DMS153 (cell line): ENCODE results near the gene CPT1C.

Source experiments
- DNase-seq: peaks from one replicate; lab custom pipeline; 2025; lab: John Stamatoyannopoulos, UW

The CPT1C gene

DNA sequence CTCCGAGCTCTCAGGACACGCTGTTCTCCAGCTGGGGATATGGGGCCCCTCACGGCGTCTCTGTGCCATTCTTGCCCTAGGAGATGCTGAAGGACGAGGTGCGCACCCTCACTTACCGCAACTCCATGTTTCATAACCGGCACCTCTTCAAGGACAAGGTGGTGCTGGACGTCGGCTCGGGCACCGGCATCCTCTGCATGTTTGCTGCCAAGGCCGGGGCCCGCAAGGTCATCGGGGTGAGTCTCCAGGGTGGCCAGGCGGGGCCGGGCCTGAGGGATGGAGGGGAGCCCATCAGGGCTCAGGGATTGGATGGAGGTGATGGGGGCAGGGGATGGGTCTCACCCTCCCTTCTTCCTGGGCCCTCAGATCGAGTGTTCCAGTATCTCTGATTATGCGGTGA lies 9.1 kb upstream of the CPT1C start:
- DNase-seq, result no peak

DNA sequence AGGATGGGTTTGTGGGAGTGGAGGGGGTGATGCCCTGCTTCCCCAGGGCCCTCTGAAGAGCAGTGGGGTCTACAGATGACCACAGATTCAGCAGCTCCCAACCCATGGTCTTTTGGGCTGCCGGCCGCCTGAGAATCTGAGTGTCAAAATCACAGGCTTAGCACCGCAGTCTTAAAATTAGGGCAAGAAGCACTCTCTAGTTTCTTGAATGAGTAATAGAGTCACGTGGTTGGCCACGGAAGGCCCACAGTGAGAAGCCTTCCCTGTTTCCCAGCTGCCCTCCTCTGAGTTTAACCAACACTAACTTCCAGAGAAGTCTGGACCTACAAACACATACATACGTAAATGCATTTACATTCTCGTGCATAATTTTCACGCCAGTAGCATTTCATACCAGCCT lies 8.6 kb upstream of the CPT1C start:
- DNase-seq, result no peak

DNA sequence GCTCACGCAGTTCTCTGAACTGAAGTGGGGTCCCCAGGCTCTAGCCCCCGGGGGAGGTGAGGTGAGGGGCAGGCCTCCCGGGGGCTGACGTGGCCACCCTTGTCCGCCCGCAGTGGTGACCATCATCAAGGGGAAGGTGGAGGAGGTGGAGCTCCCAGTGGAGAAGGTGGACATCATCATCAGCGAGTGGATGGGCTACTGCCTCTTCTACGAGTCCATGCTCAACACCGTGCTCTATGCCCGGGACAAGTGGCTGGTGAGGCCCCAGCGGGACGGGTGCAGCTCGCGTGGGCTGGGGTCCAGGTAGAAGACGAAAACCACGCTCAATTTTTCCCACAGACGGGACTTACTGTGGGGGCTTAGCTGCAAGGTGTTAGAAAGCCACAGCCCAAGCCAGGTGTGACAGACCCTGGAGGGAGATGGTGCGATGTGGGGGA lies 7.1 kb upstream of the CPT1C start:
- no peak for DNase-seq

DNA sequence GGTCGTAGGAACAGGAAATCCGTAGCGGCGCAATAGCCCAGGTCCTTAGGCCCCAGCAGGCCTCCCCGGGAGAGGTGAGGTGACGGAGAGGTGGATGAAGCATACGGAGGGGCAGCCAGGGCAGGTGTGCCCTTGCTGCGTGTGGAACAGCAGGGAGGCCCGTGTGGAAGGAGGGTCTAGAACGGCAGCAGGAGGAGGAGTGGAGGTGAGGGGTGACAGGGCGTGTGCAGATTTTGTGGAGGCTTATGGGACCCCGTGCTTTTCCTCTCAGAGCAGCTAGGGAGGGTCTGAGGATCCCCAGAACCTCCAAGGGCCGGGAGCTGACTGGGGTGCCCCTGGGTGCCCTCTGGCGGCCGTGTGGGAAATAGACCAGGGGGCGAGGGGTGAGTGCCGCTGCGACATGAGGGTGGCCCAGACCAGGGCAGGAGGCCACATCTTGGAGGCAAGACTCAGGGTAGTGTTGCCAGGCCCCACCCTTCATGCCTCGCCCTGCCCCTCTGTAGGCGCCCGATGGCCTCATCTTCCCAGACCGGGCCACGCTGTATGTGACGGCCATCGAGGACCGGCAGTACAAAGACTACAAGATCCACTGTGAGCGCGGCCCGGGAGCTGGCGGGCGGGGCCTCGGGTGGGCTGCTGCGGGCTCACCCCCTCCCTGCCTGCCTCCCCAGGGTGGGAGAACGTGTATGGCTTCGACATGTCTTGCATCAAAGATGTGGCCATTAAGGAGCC lies 6.5 kb upstream of the CPT1C start:
- DNase-seq, result no peak

DNA sequence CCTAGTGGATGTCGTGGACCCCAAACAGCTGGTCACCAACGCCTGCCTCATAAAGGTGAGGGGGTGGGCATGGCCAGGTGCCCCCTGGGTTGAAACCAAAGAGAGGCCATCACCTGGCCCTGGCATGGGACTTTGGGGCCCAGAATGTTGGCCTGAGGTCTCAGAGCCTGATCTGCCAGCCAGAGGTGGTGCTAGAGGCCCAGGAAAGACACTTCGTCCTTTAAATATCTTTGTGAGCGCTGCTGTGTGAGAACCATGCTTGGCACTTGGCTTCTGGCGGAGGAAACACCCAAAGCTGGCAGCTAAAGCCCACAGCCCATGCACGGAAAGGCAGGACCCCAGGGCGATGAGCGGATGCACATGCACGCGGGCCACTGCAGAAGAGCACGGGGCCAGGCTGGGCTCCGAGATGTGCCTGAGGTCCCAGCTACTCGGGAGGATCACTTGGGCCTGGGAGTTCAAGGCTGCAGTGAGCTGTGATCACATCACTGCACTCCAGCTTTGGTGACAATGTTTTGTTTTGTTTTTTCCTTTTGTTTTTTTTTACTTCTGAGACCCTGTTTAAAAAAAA lies 5.8 kb upstream of the CPT1C start:
- no peak for DNase-seq

DNA sequence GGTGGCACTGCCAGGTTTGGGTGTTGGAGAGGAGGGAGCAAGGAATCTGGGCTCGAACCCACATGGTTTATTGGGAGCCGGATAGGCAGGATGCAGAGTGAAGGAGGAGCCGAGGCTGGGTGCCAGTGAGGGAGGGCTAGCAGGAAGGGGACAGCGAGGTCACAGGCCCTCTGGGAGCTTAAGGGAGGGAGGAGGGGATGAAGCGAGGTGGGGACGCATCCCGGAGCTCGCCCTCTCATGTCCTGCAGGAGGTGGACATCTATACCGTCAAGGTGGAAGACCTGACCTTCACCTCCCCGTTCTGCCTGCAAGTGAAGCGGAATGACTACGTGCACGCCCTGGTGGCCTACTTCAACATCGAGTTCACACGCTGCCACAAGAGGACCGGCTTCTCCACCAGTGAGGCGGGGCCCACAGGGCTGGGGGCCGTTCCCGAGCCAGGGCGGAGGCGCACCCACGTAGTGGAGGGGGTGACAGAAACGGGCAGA lies 5.0 kb upstream of the CPT1C start:
- no peak for DNase-seq

DNA sequence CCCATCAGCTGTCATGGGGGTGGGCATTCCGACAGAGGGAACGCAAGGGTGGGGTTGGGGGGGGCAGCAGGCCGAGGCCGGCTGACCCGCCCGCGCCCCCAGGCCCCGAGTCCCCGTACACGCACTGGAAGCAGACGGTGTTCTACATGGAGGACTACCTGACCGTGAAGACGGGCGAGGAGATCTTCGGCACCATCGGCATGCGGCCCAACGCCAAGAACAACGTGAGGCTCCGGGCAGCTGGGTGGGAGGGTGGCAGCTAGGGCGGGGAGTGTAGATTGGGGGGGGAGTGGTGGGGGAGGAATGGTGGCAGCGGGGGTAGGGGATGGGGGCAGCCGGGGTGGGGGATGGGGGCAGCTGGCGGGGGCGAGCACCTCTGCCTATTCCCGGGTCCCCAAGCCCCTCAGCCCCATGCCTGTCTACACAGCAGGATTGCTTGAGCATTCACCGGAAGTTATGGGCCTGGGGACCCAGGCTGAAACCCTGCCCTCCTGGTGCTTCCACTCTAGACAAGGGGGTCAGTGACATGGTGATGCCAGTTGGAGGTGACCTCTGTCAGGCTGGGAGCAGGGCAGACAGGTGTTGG lies 4.3 kb upstream of the CPT1C start:
- no peak for DNase-seq

DNA sequence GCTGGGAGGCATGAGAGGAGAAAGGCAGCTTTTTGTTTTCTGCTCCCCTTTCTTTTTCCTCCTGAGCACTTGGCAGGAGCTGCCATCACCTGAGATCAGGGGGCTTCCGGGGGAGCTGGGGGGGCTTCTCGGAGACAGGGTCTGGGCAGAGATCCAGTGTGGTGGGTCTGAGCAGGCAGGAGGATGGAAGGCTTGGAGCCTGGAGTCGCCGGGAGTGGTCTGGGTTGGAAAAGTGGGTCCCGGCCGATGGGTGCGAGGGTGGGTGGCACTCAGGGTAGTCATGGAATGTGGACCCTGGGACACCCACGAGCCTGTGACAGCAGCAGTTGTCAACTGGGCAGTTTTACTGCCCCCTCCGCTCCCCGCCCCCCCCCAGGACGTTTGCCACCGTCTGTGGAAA lies 3.8 kb upstream of the CPT1C start:
- no peak for DNase-seq

DNA sequence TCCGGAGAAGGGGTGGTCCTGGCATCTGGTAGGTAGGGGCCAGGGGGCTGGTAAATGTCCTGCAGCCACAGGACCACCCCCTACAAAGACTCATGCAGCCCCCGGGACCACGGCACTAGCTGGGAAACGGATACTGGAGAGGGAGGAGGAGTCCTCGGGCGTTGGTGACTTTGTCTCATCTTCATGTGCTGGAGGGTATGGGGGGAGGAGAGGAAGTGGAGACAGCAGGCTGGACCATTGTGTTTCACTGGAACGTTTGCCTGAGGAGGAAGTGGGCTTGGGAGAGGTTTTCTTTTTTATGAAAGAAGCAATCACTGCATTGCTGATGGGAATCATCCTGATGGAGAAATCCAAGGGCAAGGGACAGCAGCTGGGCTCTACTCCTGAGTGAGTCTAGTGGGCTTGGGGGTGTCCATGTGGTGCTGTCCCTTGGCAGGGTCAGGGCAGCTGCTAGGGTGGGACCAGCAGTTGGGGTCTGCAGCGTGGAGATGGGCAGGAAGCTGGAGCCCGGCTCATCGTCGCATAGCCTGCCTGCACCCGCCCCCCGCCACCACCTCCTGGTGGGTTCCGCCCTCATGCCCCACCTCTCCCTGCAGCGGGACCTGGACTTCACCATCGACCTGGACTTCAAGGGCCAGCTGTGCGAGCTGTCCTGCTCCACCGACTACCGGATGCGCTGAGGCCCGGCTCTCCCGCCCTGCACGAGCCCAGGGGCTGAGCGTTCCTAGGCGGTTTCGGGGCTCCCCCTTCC lies 3.2 kb upstream of the CPT1C start:
- no peak for DNase-seq

DNA sequence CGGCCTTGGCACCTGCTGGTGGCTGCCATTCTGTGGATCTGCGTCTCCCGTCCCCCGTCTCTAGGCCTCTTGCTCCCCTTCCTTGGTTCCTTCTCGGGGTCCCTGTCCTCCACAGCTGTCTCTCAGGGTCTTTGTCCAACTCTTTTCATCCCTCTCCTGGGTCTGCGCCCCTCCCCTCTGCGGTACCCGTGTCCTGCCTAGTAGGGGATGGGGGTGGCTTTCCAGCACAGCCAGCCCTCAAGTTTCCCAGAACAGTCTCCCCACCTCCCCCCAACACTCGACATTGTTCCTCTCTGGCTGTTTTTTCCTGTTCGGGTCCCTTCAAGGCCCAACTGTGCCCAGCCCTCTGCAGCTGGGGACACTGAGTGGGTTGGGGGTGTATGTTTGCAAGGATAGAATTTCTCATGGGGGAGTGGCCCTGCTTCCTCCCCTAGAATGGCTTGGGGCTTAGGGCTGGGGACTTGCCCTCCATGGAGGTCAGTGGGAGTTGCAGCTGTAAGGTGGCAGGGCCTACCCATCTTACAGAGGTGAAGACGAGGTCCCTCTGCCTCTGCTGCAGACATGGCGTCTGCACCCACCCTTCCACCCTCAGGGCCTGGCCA lies 2.3 kb upstream of the CPT1C start:
- DNase-seq, result no peak

DNA sequence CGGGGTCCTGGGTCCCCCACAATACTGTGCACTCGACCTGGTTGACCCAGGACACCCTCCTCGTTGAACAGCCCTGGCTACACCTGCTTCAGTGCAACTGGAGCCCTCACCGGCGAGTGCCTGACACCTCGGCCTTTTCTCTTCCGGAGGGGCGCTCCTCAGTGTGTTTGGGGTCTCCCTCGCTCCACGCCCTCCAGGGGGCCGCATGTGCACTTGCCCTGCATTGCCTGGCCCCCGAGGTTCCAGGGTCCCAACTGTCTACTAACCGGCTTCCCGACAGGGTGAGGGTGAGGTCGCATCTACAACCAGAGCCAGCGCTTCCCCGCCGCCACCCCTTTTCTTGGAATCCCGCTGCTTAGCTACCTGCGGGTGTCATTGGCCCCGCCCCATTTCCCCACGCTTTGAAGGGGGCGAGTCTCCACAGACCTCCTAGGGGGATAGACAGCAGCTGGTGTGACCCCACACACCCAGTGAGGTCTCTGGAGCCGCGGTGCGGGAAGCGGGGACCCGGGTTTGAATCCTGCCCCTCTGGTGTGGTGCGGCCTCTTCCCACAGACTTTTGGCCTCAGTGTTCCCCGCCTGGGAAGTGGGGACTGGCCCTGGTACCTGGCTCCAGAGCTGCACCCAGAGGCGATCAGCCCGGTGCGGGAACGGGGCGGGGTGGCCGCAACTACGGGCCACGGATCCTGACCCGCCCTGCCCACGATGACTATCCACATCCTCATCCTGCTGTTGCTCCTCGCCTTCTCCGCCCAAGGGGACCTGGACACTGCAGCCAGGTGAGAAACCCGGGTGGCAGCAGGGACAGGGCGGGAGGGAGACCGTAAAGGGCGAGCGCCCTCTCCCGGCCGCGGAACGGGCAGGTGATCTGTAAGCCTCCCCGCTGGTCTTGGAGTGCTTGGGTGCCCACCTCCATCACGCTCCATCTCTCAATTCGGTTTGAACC lies 1.5 kb upstream of the CPT1C start, which contains the start of gene ADM5:
Gene ADM5, plus strand, starts transcription at position 462 of the 946 bp plus-strand sequence. Its CDS starts 244 bp downstream, at position 706.
- DNase-seq, result peak; percentile 52

DNA sequence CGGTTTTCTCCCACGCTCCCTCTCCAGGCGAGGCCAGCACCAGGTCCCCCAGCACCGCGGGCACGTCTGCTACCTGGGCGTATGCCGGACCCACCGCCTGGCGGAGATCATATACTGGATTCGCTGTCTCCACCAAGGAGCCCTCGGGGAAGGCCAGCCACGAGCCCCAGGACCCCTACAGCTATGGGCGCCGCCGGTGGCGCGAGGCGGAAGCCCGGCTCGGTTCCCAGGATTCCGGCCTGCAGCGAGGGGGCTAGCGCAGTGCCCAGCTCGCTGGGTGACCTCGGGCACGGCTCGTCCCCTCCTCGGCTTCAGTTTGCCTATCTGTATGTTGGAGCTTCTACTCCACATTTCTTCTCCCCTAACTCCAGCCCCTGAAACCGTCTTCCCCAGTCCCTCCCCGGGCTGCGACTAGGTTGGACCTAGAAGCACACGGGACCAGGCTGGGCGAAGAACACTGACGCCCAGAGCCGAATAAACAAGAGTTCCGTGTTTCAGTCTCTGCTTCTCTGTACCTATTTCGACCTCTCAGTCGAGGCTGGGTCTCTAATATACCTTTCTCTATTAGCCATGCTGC lies 749 bp upstream of the CPT1C start:
- DNase-seq, result no peak

DNA sequence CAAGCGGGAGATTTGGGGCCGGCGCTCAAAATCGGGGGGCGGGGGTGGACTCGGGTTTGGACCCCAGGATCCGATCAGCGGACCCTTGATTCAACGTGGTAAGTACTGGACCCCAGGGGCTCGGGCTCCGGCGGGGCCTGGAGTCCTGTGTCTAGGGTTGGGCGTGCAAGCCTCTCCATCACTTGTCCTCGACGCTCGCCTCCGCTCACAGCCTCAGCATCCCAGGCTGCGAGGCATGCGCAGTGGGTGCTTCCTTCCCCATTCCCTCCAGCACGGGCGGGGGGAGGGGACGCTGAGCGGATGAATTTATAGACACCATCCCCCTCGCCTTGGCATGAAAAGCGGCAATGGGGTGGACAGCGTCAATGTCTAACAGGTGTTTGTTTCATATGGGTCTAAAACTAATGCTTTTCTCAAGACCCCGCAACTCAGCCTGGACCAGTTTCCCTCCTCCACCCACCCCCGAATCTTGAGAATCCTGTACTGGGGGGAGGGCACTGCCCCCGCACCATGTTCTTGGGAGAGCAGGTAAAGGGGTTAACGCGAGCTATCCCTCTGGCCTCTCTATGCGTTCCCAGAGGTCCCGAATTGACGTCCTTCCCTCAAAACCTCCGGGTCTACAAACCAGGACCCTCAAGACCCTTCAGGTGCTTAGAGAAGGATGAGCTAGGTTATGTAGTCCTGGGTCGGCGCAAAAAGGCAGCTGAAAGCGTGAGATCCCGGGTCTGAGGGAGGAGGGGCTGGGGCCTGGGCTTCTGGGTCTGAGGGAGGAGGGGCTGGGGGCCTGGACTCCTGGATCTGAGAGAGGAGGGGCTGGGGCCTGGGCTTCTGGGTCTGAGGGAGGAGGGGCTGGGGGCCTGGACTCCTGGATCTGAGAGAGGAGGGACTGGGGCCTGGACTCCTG lies 579 bp downstream of the CPT1C start:
- peak; percentile 63 for DNase-seq

DNA sequence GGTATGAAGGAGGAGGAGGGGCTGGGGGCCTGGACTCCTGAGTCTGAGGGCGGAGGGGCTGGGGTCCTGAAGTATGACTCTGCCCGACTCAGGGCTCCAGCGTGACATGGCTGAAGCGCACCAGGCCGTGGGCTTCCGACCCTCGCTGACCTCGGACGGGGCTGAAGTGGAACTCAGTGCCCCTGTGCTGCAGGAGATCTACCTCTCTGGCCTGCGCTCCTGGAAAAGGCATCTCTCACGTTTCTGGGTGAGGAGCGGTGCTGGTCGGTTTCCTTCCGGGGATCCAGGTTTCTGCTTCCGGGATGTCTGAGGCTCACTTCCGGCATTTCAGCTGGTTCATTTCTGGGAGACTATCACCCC lies 1.2 kb downstream of the CPT1C start:
- no peak for DNase-seq

DNA sequence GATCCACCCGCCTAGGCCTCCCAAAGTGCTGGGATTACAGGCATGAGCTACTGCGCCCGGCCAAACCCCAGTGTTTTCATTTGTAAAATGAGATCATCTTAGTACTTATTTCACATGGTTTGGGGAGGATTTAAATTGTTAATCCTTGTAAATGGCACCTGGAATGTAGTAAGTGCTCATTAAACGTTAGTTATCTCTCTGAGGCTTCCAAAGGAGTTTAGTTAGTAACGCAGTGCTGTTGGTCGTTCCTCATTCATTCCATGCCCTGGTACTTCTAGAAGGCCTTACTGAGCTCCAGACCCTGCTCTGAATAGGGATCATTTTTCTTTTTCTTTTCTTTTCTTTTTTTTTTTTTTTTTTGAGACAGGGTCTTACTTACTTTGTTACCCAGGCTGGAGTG lies 5.2 kb downstream of the CPT1C start:
- DNase-seq, result no peak

DNA sequence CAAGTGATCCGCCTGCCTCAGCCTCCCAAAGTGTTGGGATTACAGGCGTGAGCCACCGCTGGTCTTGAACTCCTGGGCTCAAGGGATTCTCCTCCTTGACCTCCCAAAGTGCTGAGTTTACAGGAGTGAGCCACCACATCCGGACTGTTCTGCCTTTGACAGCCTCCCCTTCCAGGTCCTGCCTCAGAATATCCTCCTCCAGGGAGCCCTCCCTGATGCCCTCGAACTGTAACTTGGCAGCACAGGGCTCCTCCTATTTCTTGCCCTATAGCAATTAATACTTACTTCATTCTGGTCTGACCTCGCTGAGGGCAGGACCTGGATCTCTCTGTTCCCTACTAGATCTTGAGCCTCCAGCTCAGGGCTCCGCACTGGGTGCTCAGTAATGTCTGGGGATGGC lies 5.9 kb downstream of the CPT1C start:
- no peak for DNase-seq

DNA sequence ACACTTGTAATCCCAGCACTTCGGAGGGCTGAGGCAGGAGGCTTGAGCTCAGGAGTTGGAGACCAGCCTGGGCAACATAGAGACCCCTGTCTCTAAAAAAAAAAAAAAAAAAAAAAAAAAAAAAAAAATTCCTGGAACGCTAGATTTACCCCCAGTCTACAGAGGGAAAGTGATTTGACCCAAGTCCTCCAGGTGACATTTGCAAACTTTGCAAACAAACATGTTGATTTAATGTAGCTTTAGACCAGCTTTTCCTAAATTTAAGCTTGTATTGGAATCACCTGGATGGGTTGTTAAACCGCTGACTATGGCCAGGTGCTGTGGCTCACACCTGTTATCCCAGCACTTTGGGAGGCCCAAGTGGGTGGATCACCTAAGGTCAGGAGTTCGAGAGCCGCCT lies 8.4 kb downstream of the CPT1C start:
- no peak for DNase-seq

DNA sequence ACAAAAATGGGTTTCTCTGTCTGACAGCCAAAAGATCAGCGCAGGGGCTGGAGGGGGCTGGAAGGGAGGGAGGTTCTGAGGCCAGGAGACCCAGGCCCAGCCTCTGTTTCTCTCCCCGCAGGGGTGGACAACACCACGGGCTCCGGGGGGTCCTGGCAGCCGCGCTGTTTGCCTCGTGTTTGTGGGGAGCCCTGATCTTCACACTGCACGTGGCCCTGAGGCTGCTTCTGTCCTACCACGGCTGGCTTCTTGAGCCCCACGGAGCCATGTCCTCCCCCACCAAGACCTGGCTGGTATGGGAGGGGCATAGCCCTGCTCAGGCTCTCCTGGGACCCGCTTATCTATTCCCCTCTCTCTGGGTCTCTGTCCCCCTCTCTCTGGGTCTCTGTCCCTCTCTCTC lies 9.6 kb downstream of the CPT1C start:
- no peak for DNase-seq

DNA sequence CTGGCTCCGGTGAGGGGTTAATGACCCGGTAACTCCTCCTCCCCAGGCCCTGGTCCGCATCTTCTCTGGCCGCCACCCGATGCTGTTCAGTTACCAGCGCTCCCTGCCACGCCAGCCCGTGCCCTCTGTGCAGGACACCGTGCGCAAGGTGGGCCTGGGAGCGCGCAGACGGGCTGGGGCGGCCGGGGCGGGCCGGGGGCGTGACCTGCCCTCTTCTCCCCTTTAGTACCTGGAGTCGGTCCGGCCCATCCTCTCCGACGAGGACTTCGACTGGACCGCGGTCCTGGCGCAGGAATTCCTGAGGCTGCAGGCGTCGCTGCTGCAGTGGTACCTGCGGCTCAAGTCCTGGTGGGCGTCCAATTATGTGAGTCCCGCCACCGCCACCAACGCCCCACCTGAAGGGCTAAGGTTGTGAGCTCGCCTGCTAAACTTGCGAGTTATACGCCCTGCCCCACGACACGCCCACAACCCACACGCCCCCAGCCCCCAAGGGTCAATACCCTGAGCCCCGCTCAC lies 10.4 kb downstream of the CPT1C start:
- no peak for DNase-seq
